ENCODE results near the gene ZER1.
"Not testable (repeated sequence)": the region's sequence is repeated elsewhere in the genome, so short reads cannot be mapped to it uniquely, and the experiment has no call there.

The ZER1 gene

DNA sequence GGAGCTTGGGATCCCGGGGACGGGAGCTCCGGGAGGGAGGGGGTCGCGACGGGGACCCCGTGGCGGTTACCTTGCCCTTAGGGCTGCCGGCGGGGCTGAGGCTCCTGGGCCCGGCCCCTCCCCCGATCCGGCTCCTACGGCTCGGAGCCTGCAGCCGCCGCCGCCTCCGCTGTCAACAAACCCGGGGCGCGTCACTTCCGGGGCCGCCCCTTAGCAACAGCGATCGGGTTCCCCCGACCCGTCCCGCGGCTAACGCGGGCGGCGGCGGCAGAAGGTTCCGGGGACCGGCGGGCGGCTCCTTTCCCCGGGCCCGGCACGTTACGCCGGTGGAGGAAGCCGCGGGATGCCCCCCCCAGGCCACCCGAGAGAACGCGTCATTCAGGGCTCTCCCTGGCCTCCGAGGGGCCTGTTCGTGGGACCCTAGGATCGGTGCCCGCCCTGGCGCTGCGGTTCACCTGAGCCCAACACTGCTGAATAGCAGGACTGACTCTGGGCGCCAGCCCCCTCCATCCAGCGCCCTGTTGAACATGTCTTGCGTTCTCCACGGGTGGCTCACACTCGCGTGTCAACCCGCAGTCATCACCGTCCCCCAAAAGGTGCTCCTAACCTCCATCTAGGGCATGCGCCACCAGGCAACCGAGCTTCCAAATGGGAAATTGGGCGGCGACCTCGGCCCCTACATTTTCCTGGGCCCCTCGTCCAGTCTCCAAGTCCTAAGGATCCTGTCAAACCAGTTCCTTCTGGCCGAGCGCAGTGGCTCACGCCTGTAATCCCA is at the start of gene ZER1:
Gene ZER1, minus strand, starts transcription at position 183 of the 775 bp plus-strand sequence. CDS start 16,362 bp downstream, outside the sequence.
- ATAC-seq, result peak; percentile 93 to 95

DNA sequence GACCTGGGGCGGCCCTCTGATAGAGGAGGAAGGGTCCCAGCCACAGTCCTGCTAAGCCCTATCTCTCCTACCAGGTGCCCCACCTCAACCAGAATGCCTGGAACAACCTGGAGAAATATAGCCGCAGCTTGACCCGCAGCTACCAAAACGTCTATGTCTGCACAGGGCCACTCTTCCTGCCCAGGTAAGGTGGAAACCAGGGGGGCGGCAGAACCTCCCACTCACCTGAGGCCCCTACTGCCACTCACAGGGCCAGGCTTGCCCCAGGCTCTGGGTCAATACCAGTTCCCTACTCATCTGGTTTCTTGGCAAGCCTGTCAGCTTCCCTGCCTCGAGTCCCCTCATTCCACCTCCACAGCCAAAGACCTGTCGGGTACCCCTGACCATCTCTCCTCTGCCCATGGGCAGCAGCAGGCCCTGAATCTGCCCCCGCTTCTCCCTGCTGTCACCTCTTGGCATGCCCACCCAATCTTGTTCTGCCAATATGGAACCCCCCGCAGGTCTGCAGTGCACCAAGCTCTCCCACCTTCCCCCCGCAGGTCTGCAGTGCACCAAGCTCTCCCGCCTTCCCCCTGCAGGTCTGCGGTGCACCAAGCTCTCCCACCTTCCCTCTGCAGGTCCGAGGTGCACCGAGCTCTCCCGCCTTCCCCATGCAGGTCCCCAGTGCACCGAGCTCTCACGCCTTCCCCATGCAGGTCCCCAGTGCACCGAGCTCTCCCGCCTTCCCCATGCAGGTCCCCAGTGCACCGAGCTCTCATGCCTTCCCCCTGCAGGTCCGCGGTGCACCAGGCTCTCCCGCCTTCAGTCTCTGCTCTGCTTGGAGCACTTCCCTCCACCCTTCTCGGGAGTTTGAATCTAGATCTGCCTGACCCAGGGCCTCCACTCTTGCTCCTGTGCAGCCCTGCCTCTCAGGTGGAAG is 49.2 kb upstream of the ZER1 start:
- no peak for ATAC-seq

GRCh38 chr9:128819716-128820664 is 48.3 kb upstream of the ZER1 start:
- ATAC-seq, result no peak

- peak; percentile 44 to 45 for ATAC-seq
Measured at GRCh38 chr9:128818839-128819715, 47.4 kb upstream of the ZER1 start.

DNA sequence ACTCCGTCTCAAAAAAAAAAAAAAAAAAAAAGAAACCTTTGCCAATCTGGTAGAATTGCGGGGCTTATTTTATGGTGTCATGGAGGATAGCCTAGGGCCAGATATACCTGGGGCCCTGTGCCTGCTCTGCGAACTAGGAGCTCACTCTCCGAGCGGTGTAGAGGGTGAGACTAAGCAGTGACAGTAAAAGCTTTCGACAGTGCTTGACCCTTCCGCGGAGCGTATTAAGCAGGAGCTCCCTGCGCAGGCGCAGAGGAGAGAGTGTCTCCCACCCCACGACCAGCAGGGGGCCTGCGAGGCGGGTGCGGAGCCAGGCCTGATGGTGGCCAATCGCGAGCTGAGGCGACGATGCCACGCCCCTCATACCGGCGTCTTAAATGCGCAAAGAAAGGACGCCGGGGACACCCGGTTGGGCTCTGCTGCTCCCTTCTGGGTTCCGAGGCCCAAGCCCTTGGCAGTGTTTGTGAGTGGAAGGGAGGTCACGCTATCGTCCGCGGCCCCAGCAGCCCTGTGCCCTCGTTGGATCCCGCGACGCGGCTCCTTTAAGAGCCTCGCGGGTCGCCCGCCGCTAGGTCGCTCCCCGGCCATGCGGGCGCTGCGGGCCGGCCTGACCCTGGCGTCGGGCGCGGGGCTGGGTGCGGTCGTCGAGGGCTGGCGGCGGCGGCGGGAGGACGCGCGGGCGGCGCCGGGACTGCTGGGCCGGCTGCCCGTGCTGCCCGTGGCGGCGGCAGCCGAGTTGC is 46.5 kb upstream of the ZER1 start, which contains the start of gene ENDOG:
Gene ENDOG, plus strand, starts transcription at position 402 of the 740 bp plus-strand sequence. Its CDS starts 185 bp downstream, at position 587.
- peak; percentile 91 to 92 for ATAC-seq

GRCh38 chr9:128810873-128811272 is 39.1 kb upstream of the ZER1 start:
- no peak for ATAC-seq

DNA sequence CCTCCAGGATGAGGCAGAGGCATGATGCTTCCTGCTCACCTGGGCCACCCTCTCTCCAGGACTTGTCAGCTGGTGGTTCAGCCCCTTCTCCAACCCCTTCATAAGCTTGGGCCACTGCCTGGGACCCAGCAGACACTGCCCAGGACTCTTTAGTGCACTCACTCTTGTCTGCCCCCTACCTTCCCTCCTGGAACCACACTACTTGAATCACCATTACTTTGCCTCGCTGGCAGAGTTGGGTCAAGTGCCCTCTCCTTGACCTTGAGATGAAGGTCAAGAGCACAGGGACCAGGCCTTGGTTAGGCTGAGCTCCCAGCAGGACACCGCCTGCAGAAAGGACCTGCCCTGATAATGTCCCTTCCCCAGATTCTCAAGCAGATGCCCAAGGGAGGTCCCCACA is 38.1 kb upstream of the ZER1 start:
- no peak for ATAC-seq

GRCh38 chr9:128809036-128809599 is 37.4 kb upstream of the ZER1 start:
- no peak for ATAC-seq

- ATAC-seq, result no peak
Measured at GRCh38 chr9:128808543-128808942, 36.8 kb upstream of the ZER1 start.

DNA sequence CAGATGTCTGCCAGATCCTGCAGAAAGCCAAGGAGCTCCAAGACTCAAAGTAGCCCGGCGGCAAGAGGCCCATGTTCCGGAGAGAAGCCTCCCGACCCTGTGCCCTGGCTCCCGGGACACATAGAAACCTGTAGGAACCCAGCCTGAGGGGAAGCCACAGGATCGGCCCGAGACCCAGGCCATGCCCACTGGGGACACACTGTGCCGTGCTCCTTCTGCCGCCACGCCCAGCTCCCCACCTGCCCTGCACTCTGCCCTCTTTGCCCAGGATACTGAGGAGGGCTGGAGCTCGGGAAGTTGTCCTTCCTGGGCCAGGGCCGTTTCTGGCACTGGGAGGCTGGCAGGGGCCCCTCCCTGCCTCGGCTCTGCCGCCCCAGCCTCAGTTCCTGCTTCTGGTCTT is 36.1 kb upstream of the ZER1 start:
- no peak for ATAC-seq

GRCh38 chr9:128805661-128806060 is 33.9 kb upstream of the ZER1 start:
- ATAC-seq, result no peak

- no peak for ATAC-seq
Measured at GRCh38 chr9:128802482-128802881, 30.8 kb upstream of the ZER1 start.

GRCh38 chr9:128800061-128800460 is 28.3 kb upstream of the ZER1 start:
- no peak for ATAC-seq

- peak in 1 of 2 donors; percentile 7 for ATAC-seq
Measured at GRCh38 chr9:128798896-128799295, 27.2 kb upstream of the ZER1 start.

- ATAC-seq, result not testable (repeated sequence)
Measured at GRCh38 chr9:128794961-128795360, 23.2 kb upstream of the ZER1 start.

DNA sequence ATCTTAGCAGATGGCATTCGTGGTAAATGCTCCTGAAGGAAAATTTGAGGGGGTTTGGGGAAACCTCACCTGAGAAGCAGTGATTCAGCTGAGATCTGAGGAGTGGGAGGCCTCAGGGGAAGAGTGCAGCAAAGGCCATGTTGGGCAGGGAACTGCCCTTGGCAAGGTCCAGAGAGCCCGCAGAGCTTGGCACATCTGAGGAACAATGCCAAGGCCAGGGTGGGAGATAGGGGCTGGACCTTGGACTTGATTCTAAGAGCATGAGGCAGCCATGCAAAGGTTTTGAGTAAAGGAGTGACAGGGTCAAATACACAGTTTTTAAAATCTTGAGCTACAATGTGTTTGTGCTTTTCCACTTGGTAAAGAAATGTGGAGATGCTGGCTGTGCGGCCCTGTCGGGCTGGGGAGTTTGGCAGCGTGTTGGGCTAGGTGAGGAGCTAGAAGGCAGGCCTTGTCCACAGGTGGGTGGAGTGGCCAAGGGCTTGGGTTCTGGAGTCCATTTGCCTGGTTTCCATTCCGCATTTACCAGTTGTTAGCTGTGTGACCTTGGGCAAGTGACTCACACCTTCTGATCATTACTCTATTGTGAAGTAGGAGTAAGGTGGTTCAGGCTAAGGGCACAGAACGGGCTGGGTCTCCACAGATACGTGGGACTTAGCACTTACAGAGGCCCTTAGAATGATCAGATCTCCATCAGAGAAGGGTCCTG is 21.4 kb upstream of the ZER1 start:
- no peak for ATAC-seq

- no peak for ATAC-seq
Measured at GRCh38 chr9:128792134-128792533, 20.4 kb upstream of the ZER1 start.

DNA sequence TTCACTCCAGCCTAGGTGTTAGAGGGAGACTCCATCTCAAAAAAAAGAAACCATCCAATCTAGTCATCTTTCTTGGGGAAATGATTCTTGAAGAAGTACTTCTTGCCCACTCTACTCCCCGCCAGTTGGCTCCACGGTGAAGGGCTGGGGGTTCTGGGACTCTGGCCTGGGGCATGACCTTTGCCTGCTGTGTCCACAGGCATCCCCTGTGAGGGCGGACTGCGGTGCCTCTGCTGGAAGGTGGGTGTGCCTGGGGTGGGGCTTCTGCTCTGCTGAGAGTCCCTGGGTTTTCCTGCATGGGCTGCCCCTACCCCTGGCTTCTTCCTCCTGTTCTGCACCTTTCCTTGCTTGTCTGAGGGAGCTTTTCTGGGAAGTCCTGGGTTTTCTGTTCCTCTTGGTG is 18.8 kb upstream of the ZER1 start:
- no peak for ATAC-seq

- no peak for ATAC-seq
Measured at GRCh38 chr9:128788445-128788844, 16.7 kb upstream of the ZER1 start.

GRCh38 chr9:128787659-128788058 is 15.9 kb upstream of the ZER1 start:
- ATAC-seq, result no peak

Measured in activated CD4-positive, CD25-positive, alpha-beta regulatory T cell treated with anti-CD3 and anti-CD28 coated beads, Interleukin-2, amount 50 U/mL, for 24 hours (primary cell).